GM18502 (cell line): Measurements from ENCODE around the gene UQCRC1.
A peak's percentile ranks its signal among the peaks of the same experiment; 100 is the strongest.

Experiments
- ATAC-seq: cut with Tn5 transposase; IDR thresholded peaks from one replicate; pipeline ENCODE4 v1.9.1; 2021; ENCODE audit warnings: mild to moderate bottlenecking; ENCODE audit not compliant: unreplicated experiment, poor library complexity

The UQCRC1 gene

GRCh38 chr3:48634661-48635221 is 25.3 kb upstream of the UQCRC1 start:
- ATAC-seq = peak; percentile 18

- ATAC-seq = no peak
Observed at GRCh38 chr3:48633743-48634142, 24.3 kb upstream of the UQCRC1 start.

GRCh38 chr3:48633256-48633655 is 23.8 kb upstream of the UQCRC1 start:
- ATAC-seq = no peak

GRCh38 chr3:48631516-48632448 is 22.3 kb upstream of the UQCRC1 start:
- no peak for ATAC-seq

- ATAC-seq = no peak
Observed at GRCh38 chr3:48630833-48631232, 21.4 kb upstream of the UQCRC1 start.

- no peak for ATAC-seq
Observed at GRCh38 chr3:48630407-48630806, 21.0 kb upstream of the UQCRC1 start.

GRCh38 chr3:48629894-48630293 is 20.4 kb upstream of the UQCRC1 start:
- ATAC-seq = no peak

GRCh38 chr3:48628277-48629017 is 19.0 kb upstream of the UQCRC1 start:
- no peak for ATAC-seq

- no peak for ATAC-seq
Observed at GRCh38 chr3:48625600-48625999, 16.2 kb upstream of the UQCRC1 start.

- ATAC-seq = no peak
Observed at GRCh38 chr3:48624767-48625166, 15.3 kb upstream of the UQCRC1 start.

- no peak for ATAC-seq
Observed at GRCh38 chr3:48623851-48624547, 14.6 kb upstream of the UQCRC1 start.

- no peak for ATAC-seq
Observed at GRCh38 chr3:48621461-48621869, 12.0 kb upstream of the UQCRC1 start, which contains the start of gene TMEM89. TMEM89 (minus strand) TSS chr3:48621769; CDS start chr3:48621756, 13 bp downstream.

- ATAC-seq = no peak
Observed at GRCh38 chr3:48619541-48620524, 10.4 kb upstream of the UQCRC1 start.

- no peak for ATAC-seq
Observed at GRCh38 chr3:48617559-48617958, 8.1 kb upstream of the UQCRC1 start.

- ATAC-seq = no peak
Observed at GRCh38 chr3:48614044-48614443, 4.6 kb upstream of the UQCRC1 start.

GRCh38 chr3:48612309-48612708 is 2.9 kb upstream of the UQCRC1 start:
- no peak for ATAC-seq

GRCh38 chr3:48607519-48607918 is 1.9 kb downstream of the UQCRC1 start:
- no peak for ATAC-seq

- ATAC-seq = no peak
Observed at GRCh38 chr3:48601622-48601994, 7.8 kb downstream of the UQCRC1 start.
